ENCODE measurements around the gene SEMA3F.

Gene SEMA3F

DNA sequence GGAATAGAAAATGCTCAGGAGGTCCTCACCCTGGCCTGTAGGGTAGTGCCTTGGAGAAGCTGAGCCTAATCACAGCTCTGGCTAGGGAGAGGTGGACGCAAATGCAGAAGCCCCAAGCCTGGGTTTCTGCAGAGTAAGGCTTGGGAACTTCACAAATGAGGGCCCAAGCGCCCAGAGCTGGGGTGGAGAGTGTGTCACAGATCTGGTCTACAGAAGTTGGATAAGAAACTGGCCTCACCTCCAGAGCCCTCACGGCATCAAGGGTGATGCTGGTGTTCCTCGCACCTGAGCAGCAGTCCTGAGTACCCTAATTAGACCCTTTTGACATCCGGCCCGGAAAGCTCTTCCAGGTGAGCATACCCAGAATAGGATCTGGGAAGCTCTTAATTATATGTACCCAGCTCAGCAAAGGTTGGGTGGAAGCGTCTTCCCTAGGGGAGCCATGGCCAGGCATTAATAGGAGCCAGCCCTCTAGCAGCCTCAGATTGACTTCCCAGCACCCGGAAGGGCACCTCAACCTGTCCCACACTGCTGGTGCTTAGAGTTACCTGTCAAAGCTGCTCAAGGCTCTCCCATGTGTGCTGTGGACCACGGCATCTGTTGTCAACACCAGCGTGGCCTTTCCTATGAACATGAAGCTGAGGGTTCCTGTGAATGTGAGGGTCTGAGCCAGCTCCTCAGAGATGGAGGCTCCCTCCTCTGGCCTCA is 34.6 kb upstream of the SEMA3F start:
- Mint-ChIP-seq H3K9me3 (no peaks in the 10 kb centered on the region), H3K36me3 (ENCODE audit: low read depth) (peaks cover 44% of the 10 kb centered on the region), H3K27me3 (ENCODE audit: low read depth) (no peaks in the 10 kb centered on the region), H3K27ac (peak overlapping the region in 1 of 3 experiments; percentile 74), H3K4me1 (peaks cover 37% of the 10 kb centered on the region), H3K4me3 (no peak overlapping the region)
- TF ChIP-seq, protein P1, sequence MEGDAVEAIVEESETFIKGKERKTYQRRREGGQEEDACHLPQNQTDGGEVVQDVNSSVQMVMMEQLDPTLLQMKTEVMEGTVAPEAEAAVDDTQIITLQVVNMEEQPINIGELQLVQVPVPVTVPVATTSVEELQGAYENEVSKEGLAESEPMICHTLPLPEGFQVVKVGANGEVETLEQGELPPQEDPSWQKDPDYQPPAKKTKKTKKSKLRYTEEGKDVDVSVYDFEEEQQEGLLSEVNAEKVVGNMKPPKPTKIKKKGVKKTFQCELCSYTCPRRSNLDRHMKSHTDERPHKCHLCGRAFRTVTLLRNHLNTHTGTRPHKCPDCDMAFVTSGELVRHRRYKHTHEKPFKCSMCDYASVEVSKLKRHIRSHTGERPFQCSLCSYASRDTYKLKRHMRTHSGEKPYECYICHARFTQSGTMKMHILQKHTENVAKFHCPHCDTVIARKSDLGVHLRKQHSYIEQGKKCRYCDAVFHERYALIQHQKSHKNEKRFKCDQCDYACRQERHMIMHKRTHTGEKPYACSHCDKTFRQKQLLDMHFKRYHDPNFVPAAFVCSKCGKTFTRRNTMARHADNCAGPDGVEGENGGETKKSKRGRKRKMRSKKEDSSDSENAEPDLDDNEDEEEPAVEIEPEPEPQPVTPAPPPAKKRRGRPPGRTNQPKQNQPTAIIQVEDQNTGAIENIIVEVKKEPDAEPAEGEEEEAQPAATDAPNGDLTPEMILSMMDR (IDR thresholded peaks at IDR 0.05; ENCODE audit: unreplicated experiment in 3 of 3): no peak

DNA sequence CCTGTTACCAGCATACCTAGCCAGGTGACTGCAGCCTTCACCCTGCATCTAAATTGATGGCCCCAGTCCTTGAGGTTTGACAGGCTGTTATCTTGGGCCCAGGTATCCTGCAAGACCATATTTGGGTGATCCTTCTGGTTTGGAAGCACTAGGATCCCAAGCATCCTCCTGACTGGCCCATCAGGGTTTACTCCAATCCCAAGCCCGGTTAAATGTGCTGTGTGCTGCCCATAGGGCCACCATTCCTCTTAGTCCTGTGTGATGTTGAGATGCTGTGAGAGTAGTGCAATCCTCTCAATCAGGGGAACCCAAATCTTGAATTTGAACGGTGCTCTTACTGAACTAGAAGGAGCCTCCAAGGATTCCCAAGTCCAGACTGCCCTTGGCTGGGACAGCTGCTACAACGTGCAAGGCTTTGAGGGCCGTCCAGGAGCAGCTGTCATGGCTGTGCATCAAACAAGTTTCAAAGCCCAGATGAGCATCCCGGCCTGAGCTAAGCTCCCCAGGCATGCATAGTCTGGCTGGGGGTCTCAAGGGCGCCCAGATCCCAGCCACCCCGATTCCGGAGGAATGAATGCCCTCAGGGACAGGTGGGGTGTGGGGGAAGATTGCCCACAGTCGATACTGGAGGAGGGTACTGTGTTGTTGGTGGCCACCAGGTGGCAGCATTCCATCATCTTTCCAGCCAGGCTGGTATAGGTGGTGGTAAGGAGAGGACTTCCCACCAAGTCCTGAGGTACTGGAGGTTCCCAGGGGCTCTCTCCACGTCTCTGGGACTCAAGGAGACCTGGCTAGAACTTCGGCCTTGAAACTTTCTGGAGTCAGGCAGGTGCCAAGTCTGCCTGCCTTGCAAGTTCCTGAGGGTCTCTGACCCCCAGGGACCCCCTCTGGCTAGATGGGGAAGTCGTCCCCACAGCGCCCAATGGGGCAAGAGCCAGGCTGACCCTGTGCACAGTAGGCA is 33.8 kb upstream of the SEMA3F start:
- peaks cover 36% of the 10 kb centered on the region for H3K36me3 Mint-ChIP-seq (ENCODE audit: low read depth)
- H3K27ac Mint-ChIP-seq: peak overlapping the region; percentile 29 to 74 (median 57)
- H3K4me3 Mint-ChIP-seq: no peak overlapping the region
- H3K9me3 Mint-ChIP-seq: no peaks in the 10 kb centered on the region
- H3K27me3 Mint-ChIP-seq (ENCODE audit: low read depth): no peaks in the 10 kb centered on the region
- peaks cover 45% of the 10 kb centered on the region for H3K4me1 Mint-ChIP-seq
- TF ChIP-seq, protein P1 (IDR thresholded peaks at IDR 0.05; ENCODE audit: unreplicated experiment in 3 of 3): peak; percentile 85 to 92 (median 89)

DNA sequence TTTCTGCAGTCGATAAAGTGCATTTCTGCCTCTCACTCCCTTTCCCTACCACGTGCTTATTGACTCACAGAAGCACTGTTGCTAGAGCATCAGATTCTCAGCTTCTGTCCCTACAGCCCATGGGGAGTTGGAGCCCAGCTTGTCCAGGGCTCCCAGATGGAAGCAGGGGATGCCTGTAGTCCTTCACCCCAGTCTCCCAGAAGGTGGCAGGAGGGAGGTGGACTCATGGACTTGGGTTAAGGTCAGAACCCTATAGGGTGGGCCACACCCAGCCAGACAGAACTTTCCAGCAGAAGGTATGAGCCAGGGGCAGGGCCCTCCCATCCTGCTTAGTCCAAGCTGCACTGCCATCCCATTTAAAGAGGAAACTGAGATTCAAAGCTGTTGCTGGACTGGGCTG is 33.1 kb upstream of the SEMA3F start:
- peaks cover 28% of the 10 kb centered on the region for H3K36me3 Mint-ChIP-seq (ENCODE audit: low read depth)
- peak overlapping the region in 2 of 3 experiments; percentile 36 to 74 for H3K27ac Mint-ChIP-seq
- H3K4me3 Mint-ChIP-seq: no peak overlapping the region
- TF ChIP-seq, protein P1 (IDR thresholded peaks at IDR 0.05; ENCODE audit: unreplicated experiment in 3 of 3): no peak
- H3K9me3 Mint-ChIP-seq: no peaks in the 10 kb centered on the region
- peaks cover 50% of the 10 kb centered on the region for H3K4me1 Mint-ChIP-seq
- H3K27me3 Mint-ChIP-seq (ENCODE audit: low read depth): no peaks in the 10 kb centered on the region

DNA sequence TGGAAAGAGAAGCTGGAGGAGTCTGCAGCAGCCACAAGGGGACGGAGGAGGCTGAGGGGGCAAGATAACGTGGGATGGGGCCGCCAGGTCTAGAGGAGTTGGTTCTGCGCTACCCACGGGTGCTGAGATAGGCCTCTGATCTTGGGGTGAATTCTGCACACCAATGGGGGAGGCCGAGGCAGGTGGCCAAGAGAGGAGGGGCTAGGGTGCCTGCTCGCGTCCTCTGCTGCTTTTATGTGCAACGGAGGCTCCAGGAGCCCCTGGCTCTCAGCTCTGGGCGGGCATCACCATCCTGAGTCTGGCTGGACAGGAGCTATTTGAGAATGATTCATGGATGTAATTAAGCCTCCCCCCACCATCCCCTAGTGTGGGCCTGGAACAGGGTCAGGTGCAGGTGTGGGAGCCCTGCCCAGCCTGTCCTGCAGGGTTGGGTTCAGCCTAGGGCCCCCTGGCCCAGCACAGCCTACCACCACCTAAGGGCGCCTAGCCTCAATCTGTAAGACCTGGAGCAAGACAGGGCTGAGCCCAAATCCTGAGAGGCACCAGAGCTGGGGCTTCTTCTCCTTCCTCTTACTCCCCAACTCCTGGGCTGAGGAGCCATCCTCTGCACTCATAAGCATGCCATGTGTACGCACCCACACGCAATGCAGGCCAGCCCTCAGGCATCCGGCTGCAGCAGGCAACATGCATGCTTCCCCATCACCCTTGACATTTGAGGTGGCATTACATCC is 32.3 kb upstream of the SEMA3F start:
- TF ChIP-seq, protein P1 (IDR thresholded peaks at IDR 0.05; ENCODE audit: unreplicated experiment in 3 of 3): no peak
- Mint-ChIP-seq H3K4me3 (no peak overlapping the region), H3K36me3 (ENCODE audit: low read depth) (peaks cover 23% of the 10 kb centered on the region), H3K4me1 (peaks cover 54% of the 10 kb centered on the region), H3K9me3 (no peaks in the 10 kb centered on the region), H3K27me3 (ENCODE audit: low read depth) (no peaks in the 10 kb centered on the region), H3K27ac (peak overlapping the region; percentile 27 to 74 (median 36))

DNA sequence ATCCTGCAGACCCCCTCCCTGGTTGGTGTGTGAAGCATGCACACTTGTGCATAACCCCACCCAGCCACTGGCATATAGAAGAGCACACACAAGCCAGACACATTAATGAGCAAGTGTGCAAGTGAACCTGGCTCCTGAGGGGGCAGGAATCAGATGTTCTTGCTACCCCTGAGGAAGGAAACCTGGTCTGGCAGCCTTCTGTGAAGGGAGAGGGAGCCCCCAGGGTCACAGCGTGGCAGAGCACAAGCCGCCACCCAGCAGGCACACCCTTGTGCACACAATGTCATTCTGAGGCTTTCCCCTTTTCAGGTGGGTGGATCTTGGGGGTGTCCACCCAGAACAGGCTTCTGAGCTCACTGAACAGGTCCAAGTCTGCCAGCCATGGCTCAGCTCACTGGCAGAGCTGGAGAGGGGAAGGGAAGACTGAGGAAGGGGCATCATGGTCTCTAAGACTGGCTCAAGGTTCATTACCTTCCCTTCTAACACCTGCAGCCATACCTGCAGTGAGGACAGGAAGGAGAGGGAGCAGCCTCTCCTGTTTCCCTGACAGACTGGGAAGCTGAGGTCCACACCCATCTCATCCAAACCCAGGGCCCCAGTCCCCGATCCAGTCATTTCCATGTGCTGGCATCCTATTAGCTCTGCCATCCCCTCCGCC is 31.6 kb upstream of the SEMA3F start:
- no peaks in the 10 kb centered on the region for H3K27me3 Mint-ChIP-seq (ENCODE audit: low read depth)
- H3K9me3 Mint-ChIP-seq: no peaks in the 10 kb centered on the region
- H3K4me1 Mint-ChIP-seq: peaks cover 54% of the 10 kb centered on the region
- TF ChIP-seq, protein P1 (IDR thresholded peaks at IDR 0.05; ENCODE audit: unreplicated experiment in 3 of 3): no peak
- H3K27ac Mint-ChIP-seq: peak overlapping the region; percentile 74 to 92 (median 81)
- peaks cover 16% of the 10 kb centered on the region for H3K36me3 Mint-ChIP-seq (ENCODE audit: low read depth)
- H3K4me3 Mint-ChIP-seq: no peak overlapping the region

Measured in nephron (organoid).